ENCODE measurements around the gene CACNB1.

CACNB1 gene

DNA sequence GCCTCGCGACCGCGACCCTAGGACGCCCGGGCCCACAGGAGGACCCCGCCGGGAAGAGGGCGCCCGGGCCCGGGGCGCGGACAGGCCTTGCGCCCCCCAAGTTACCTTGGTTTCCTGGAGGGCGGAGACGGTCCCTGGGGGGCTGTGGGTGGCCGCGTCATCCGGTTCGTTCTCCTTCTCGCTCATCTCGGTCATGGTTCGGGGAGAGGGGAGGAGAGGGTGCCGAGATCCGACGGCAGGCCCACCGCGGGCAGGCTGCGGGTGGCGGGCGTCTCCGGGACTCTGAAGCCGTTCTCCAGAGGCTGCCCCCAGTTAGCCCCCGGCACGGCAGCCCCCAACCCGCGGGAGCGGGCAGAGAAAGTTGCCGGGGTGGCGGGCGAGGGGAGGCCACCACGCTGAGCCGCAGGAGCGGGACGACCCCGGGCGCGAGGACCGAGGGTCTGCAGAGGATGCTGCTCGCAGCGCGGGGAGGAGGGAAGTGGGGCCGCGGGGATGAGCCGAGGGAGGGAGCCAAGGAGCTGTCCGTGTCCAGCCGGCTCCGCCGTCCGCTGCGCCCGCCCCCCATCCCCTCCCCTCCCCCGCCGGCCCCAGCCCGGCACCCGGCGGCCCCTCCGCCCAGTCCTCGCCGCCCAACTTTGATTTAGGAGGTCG lies 28.0 kb upstream of the CACNB1 start, which contains the start of gene STAC2:
Gene STAC2, minus strand, starts transcription at position 638 of the 651 bp plus-strand sequence. Its CDS starts 443 bp downstream, at position 195.
- peak within 1 kb of the TSS; percentile 59 to 66 for H3K4me3 ChIP-seq (ENCODE audit: low read length in 2 of 2)
- no peaks in the 10 kb centered on the region for H3K36me3 ChIP-seq (ENCODE audit: control insufficient read depth in 2 of 2, insufficient read depth in 2 of 2, low read length in 2 of 2)
- no peak within 1 kb of the TSS for H3K27ac ChIP-seq (ENCODE audit: low read length)
- H3K9ac ChIP-seq (ENCODE audit: low read length in 2 of 2) = peak within 1 kb of the TSS in 1 of 2 donors; percentile 47
- H3K9me3 ChIP-seq (ENCODE audit: control insufficient read depth in 2 of 2, low read length in 2 of 2) = no peaks in the 10 kb centered on the region
- peaks cover 20 to 43% of the 10 kb centered on the region in 2 donors for H3K27me3 ChIP-seq (ENCODE audit: control insufficient read depth in 1 of 2, insufficient read depth in 2 of 2, low read length in 2 of 2)
- peaks cover 16% of the 10 kb centered on the region for H3K4me1 ChIP-seq (ENCODE audit: control insufficient read depth, insufficient read depth, low read length)

DNA sequence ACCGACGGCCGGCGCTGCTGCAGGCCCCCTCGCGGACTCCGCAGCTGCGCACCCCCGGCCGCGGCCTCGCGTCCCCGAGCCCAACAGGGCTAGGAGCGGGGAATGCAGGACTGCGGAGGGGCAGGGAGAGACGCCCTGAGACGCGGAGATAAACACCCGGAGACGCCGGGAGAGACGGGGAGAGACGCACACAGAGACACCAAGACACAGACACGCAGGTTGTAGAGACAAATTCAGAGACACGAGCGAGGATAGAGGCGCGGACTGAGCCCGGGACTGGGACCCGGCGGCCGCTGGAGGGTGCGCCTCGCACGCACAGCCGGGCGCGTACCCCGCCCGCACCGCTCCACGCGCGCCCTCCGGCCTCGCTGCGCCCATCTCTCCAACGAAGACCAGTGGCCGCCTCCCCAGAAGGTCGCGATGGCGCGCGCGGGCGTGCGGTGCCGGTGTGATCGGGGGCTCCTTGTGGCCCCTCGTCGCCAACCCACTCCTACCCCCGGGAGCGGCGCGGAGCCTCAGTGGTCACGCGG lies 27.4 kb upstream of the CACNB1 start:
- H3K27me3 ChIP-seq (ENCODE audit: control insufficient read depth in 1 of 2, insufficient read depth in 2 of 2, low read length in 2 of 2) = peaks cover 20 to 43% of the 10 kb centered on the region in 2 donors
- peak overlapping the region in 1 of 2 donors; percentile 66 for H3K4me3 ChIP-seq (ENCODE audit: low read length in 2 of 2)
- H3K9ac ChIP-seq (ENCODE audit: low read length in 2 of 2) = no peak overlapping the region
- H3K4me1 ChIP-seq (ENCODE audit: control insufficient read depth, insufficient read depth, low read length) = peaks cover 16% of the 10 kb centered on the region
- no peaks in the 10 kb centered on the region for H3K9me3 ChIP-seq (ENCODE audit: control insufficient read depth in 2 of 2, low read length in 2 of 2)
- H3K27ac ChIP-seq (ENCODE audit: low read length) = no peak overlapping the region
- H3K36me3 ChIP-seq (ENCODE audit: control insufficient read depth in 2 of 2, insufficient read depth in 2 of 2, low read length in 2 of 2) = no peaks in the 10 kb centered on the region

DNA sequence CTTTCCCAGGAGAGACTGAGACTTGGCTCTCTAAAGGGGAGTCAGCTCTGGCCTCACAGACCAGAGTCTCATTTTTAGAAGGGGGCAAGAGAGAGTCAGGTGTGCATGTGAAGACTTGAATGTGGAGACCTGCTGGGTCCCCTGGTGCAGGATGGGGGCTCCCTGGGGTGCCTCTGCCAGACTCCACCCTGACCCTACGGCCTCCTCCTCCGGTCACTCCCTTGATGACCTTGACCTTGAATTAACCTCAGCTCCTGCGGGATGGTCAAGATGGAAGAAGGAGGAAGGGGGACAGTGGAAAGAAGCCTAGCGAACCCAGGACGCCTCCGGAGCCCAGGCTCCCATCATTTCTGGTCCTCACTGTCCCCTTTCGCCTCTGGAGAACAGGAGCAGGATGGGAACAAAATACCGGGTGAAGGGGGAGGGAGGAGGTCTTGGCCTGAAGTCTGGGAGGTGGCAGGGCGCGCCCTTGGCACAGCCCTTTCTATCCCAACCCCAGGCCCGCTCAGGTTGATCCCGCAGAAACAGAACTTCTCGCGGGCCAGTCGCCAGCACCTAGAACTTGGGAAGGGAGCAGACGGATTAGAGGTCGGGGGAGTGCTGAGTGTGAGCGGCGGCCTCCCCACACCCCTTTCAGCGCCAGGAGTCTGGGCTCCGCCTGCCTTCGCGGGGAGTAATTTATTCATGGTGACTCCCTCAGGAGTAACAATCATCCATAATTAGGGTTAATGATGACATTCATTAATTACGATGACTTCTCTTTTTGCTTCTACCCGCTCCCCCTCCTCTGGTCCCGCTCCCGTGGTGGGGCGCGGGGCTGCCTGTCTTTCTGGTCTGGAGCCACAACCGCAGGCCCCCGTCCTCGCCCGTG lies 26.7 kb upstream of the CACNB1 start:
- Histone ChIP-seq H3K4me3 (ENCODE audit: low read length in 2 of 2) (peak overlapping the region in 1 of 2 donors; percentile 66), H3K9ac (ENCODE audit: low read length in 2 of 2) (no peak overlapping the region), H3K27me3 (ENCODE audit: control insufficient read depth in 1 of 2, insufficient read depth in 2 of 2, low read length in 2 of 2) (peaks cover 17 to 38% of the 10 kb centered on the region in 2 donors), H3K4me1 (ENCODE audit: control insufficient read depth, insufficient read depth, low read length) (peaks cover 16% of the 10 kb centered on the region), H3K27ac (ENCODE audit: low read length) (no peak overlapping the region), H3K9me3 (ENCODE audit: control insufficient read depth in 2 of 2, low read length in 2 of 2) (no peaks in the 10 kb centered on the region), H3K36me3 (ENCODE audit: control insufficient read depth in 2 of 2, insufficient read depth in 2 of 2, low read length in 2 of 2) (no peaks in the 10 kb centered on the region)

DNA sequence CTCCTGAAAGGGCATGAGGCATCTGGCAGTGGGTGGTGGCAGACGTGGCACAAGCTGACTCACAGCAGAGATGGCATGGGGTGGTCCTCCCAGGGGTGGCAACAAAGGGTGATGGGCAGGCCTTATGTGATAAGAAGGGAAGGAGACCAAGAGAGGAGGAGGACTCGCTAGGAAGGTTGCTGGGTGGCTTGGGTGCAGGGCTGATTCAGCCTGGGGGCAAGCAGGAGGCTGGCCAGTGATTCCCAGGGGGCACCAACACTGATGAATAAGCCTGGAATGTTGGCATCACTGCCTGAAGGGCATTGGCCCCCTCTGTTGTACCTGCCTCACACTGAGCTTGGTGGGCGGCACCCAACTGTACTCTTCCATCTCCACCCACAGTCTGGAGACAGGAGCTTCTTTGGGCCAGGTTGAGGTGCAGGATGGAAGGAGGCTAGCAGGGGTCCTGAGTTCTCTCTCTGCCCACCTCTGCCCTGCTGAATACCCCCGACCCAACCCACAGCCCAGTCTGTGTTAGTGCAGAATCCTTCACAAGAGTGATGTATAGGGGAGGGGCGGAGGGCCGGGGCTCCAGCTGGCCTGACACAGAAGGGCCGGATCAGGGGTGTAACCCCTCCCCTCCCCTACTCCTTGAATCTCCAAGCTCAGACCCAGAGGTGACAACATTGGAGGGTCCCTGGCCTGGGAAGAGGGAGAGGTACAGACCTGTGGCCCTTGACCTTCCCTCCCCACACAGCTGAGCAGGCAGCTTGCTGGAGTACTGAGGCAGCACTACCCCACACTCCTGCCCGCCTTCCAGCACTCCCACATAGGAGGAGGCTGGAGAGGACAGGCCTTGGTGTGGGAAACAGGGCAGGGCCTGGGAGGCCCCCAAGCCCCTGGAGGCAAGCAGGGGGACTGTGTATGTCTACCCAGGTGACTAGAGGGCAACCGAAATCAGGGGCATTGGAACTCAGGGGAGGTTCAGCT lies 25.7 kb upstream of the CACNB1 start:
- Histone ChIP-seq H3K4me3 (ENCODE audit: low read length in 2 of 2) (no peak overlapping the region), H3K4me1 (ENCODE audit: control insufficient read depth, insufficient read depth, low read length) (peaks cover 16% of the 10 kb centered on the region), H3K9ac (ENCODE audit: low read length in 2 of 2) (no peak overlapping the region), H3K27ac (ENCODE audit: low read length) (no peak overlapping the region), H3K9me3 (ENCODE audit: control insufficient read depth in 2 of 2, low read length in 2 of 2) (no peaks in the 10 kb centered on the region), H3K36me3 (ENCODE audit: control insufficient read depth in 2 of 2, insufficient read depth in 2 of 2, low read length in 2 of 2) (no peaks in the 10 kb centered on the region), H3K27me3 (ENCODE audit: control insufficient read depth in 1 of 2, insufficient read depth in 2 of 2, low read length in 2 of 2) (peaks cover 14 to 36% of the 10 kb centered on the region in 2 donors)

DNA sequence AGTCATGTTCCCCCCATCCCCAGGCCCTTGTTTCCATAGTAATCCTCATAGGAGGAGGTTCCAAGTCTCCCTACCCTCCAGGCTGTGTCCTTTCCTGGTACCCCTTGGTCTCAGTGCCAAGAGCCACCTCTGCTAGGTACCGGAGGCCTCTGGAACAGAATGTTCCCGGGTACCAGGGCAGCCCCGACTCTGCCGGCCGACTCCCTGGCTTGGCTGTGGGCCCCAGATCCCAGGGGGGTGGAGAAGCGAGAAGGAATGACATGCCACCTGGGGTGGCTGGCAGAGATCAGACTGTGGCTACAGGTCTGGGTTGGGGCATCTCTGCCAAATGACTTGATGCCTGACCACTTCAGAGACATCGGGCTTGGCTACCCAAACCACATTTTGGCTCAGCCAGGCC lies 24.7 kb upstream of the CACNB1 start:
- Histone ChIP-seq H3K36me3 (ENCODE audit: control insufficient read depth in 2 of 2, insufficient read depth in 2 of 2, low read length in 2 of 2) (no peaks in the 10 kb centered on the region), H3K27ac (ENCODE audit: low read length) (no peak overlapping the region), H3K27me3 (ENCODE audit: control insufficient read depth in 1 of 2, insufficient read depth in 2 of 2, low read length in 2 of 2) (peaks cover 8 to 27% of the 10 kb centered on the region in 2 donors), H3K9ac (ENCODE audit: low read length in 2 of 2) (no peak overlapping the region), H3K4me1 (ENCODE audit: control insufficient read depth, insufficient read depth, low read length) (peaks cover 16% of the 10 kb centered on the region), H3K4me3 (ENCODE audit: low read length in 2 of 2) (no peak overlapping the region), H3K9me3 (ENCODE audit: control insufficient read depth in 2 of 2, low read length in 2 of 2) (no peaks in the 10 kb centered on the region)

DNA sequence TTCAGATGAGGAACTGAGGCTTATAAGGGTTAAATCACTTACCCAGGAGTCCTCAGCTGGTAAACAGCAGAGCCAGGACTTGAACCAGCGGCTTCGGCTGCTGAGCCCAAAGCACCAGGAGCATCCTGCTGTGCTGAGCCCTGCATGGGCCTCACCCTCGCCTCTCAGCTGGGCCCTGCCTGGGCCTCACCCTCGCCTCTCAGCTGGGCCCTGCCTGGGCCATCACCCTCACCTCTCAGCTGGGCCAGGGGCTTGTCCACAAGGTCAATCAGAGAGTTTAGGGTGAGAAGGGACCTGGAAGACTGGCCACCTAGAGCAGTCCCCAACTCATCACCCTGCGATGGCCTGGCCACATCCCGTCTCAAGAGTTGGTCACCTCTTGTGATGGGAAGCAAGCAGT lies 24.1 kb upstream of the CACNB1 start:
- Histone ChIP-seq H3K36me3 (ENCODE audit: control insufficient read depth in 2 of 2, insufficient read depth in 2 of 2, low read length in 2 of 2) (no peaks in the 10 kb centered on the region), H3K27ac (ENCODE audit: low read length) (no peak overlapping the region), H3K4me1 (ENCODE audit: control insufficient read depth, insufficient read depth, low read length) (peaks cover 16% of the 10 kb centered on the region), H3K4me3 (ENCODE audit: low read length in 2 of 2) (no peak overlapping the region), H3K9ac (ENCODE audit: low read length in 2 of 2) (no peak overlapping the region), H3K27me3 (ENCODE audit: control insufficient read depth in 1 of 2, insufficient read depth in 2 of 2, low read length in 2 of 2) (peaks cover 8 to 24% of the 10 kb centered on the region in 2 donors), H3K9me3 (ENCODE audit: control insufficient read depth in 2 of 2, low read length in 2 of 2) (no peaks in the 10 kb centered on the region)

DNA sequence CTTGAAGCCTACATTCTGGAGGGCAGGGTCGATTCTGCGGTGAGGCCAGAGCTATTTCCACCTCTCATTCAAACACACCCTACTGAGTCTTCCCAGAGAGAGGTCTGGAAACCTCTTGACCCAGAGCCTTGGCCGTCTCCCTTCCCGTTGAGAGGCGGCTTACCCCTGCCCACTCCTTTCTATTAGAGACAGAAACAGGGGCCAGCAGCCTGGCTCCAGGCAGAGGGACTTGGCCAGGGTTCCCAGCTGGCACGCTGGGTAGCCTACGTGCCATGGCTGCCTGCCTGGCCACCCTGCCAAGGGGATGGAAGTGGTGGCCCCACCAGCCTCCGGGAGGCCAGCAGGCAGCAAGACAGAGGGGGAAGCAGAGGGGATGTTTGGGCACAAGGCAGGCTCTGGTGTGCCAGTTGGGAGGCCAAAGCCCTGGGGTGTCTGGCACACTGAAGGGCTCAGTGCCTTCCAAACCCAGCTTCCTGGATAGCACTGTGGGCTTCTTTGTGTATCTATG lies 22.2 kb upstream of the CACNB1 start:
- Histone ChIP-seq H3K4me1 (ENCODE audit: control insufficient read depth, insufficient read depth, low read length) (peaks cover 2% of the 10 kb centered on the region), H3K9ac (ENCODE audit: low read length in 2 of 2) (no peak overlapping the region), H3K36me3 (ENCODE audit: control insufficient read depth in 2 of 2, insufficient read depth in 2 of 2, low read length in 2 of 2) (no peaks in the 10 kb centered on the region), H3K27me3 (ENCODE audit: control insufficient read depth in 1 of 2, insufficient read depth in 2 of 2, low read length in 2 of 2) (peaks cover 5 to 7% of the 10 kb centered on the region in 2 donors), H3K4me3 (ENCODE audit: low read length in 2 of 2) (no peak overlapping the region), H3K27ac (ENCODE audit: low read length) (no peak overlapping the region), H3K9me3 (ENCODE audit: control insufficient read depth in 2 of 2, low read length in 2 of 2) (no peaks in the 10 kb centered on the region)

DNA sequence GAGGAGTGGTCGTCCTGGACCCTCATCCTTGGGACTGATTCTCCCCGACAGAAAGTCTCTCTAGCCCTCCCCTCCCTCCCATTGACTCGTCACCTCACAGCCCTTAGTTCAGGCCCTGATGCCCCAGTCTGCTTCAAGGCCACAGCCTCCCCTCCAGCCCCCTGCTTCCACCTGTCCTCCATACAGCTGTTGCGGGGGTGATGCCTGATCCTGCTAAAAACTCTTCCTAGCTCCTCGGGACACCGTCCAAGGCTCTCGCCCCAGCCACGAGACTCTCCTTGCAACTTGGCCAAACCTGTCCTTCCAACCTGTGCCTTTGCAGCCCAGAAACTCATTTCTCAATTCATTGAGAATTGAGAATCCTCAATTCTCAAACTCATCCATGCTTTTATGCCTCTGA lies 21.4 kb upstream of the CACNB1 start:
- Histone ChIP-seq H3K4me3 (ENCODE audit: low read length in 2 of 2) (no peak overlapping the region), H3K27me3 (ENCODE audit: control insufficient read depth in 1 of 2, insufficient read depth in 2 of 2, low read length in 2 of 2) (peaks cover 3% of the 10 kb centered on the region in 2 donors), H3K4me1 (ENCODE audit: control insufficient read depth, insufficient read depth, low read length) (no peaks in the 10 kb centered on the region), H3K9me3 (ENCODE audit: control insufficient read depth in 2 of 2, low read length in 2 of 2) (no peaks in the 10 kb centered on the region), H3K36me3 (ENCODE audit: control insufficient read depth in 2 of 2, insufficient read depth in 2 of 2, low read length in 2 of 2) (no peaks in the 10 kb centered on the region), H3K9ac (ENCODE audit: low read length in 2 of 2) (no peak overlapping the region), H3K27ac (ENCODE audit: low read length) (no peak overlapping the region)

DNA sequence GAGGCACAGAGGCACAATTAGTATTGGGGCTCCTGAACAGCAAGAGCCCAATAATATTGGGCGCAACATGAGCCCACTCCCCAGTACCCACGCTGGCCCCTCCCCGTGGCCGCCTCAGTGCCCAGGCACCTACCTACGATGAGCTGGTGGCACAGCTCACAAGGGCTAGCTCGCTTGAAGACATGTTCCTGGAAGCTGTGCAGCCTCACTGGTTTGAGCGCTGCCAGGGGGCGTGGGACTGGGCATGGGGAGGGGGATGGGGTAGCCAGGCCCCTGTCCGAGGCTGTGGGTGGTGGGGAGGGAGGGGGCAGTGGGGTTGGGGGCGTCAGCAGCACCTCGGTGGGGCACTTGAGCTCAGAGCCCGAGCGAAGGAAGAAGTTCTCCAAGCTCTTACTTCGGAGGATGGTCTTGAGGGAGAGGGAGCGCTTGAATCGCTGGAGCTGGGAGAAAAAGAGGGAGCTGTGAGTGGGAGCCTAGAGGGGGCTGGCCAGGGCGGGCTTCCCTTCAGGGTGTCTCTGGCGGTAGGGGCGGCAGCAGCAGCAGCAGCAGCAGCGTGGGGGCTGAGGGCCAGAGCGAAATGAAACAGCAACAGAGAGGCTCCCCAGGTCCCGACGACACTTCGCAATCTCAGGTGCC lies 20.4 kb upstream of the CACNB1 start:
- Histone ChIP-seq H3K27me3 (ENCODE audit: control insufficient read depth in 1 of 2, insufficient read depth in 2 of 2, low read length in 2 of 2) (peaks cover 3% of the 10 kb centered on the region in 2 donors), H3K4me1 (ENCODE audit: control insufficient read depth, insufficient read depth, low read length) (no peaks in the 10 kb centered on the region), H3K4me3 (ENCODE audit: low read length in 2 of 2) (no peak overlapping the region), H3K27ac (ENCODE audit: low read length) (no peak overlapping the region), H3K9ac (ENCODE audit: low read length in 2 of 2) (no peak overlapping the region), H3K36me3 (ENCODE audit: control insufficient read depth in 2 of 2, insufficient read depth in 2 of 2, low read length in 2 of 2) (no peaks in the 10 kb centered on the region), H3K9me3 (ENCODE audit: control insufficient read depth in 2 of 2, low read length in 2 of 2) (no peaks in the 10 kb centered on the region)

Data from stomach smooth muscle (tissue), 2 donors.